K562 treated with DMSO at 1 percent for 24 hours (cell line): ENCODE results near the gene OR6K3. TPM values are rescaled to one million over a fixed set of nuclear protein-coding genes. Genes with fewer than 3 reads are reported as not detected.

Experiments
- total RNA-seq: library from RNA; unstranded; fragments of 300-600 nt; gene quantifications from 2 replicates; pipeline ENCODE4 v1.2.3, GENCODE V29; 2022; ENCODE audit warnings: low read depth; ENCODE audit not compliant: insufficient read depth

The OR6K3 gene, protein sequence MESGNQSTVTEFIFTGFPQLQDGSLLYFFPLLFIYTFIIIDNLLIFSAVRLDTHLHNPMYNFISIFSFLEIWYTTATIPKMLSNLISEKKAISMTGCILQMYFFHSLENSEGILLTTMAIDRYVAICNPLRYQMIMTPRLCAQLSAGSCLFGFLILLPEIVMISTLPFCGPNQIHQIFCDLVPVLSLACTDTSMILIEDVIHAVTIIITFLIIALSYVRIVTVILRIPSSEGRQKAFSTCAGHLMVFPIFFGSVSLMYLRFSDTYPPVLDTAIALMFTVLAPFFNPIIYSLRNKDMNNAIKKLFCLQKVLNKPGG
- not detected in 2 replicates for total RNA-seq

GRCh38 chr1:158720620-158721019, at the start of gene OR6K3:
TSS of gene OR6K3 (minus strand) at chr1:158720720. CDS start at chr1:158718115, 2,605 bp downstream.

DNA sequence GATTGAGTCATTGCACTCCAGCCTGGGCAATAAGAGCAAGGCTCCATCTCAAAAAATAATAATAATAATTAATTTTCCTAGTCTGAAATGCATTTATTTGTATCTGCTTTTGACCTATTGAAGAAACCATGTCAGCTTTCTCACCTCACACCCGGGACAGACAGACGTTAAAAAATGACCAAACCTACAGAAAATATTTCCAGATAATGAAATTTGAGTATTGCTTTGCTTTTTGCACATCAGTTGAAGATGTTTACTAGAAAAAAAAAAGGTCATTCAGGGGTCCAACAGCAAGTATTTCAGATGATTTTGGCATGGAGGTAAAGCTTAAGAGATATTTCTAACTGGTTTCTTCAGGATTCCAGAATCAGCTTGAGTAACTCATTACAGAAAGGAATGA, 33.9 kb upstream of the OR6K3 start, which contains the start of gene OR6K6:
TSS of gene OR6K6 (plus strand) at position 301 of the 400 bp plus-strand sequence. CDS start 168 bp downstream, outside the sequence.

GRCh38 chr1:158700552-158700951, 20.0 kb downstream of the OR6K3 start, which contains the start of gene OR6K2:
TSS of gene OR6K2 (minus strand) at chr1:158700652. CDS start at chr1:158700652, 0 bp downstream.

DNA sequence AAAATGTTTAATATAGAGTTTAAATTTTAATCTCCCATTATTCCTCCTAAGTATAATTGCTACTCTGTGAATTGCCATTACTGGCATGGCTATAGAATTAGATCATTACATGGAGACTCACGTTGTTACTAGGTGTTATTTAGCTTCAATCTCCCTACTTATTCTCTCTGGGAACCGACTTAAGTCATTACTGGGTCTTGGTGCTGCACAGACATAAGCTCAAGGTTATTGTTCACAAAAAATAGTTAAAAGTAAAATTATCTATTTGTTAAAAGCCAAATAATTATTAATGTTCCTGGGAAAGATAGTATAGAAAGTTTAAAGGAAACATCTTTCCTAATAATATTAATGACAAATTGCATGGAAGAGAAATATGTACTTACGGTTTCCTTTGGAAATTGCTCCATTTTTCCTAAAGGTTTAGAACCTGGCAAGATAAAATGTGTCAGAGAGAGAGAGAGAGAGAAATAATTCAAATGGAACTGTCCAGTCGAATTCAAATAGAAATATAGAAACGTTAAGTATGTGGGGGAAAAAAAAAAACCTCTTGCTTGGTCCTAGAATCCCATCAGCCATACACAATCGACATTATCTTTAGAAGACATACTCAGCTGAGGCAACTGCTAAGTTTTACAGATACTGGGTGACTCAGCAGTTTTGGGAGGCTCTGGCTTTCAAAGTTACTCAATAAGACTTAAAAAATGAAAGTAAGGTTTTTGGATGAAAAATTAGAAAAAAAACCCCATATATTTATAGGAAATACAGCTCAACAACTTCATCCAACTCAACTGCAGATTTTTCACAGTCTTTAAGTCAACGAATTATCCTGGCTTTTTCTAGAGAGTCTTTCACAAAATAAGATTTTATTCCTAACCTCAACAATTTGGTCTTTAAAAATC, 34.2 kb downstream of the OR6K3 start, which contains the start of gene SPTA1:
TSS of gene SPTA1 (minus strand) at position 605 of the 899 bp plus-strand sequence. CDS start at position 407, 198 bp downstream.

Other genes starting within 250 kb of the OR6K3 start
- not detected in 2 replicates for gene OR10R2, start 248.5 kb downstream of the OR6K3 start, total RNA-seq
- gene OR6Y1, start 166.3 kb downstream of the OR6K3 start, total RNA-seq, result not detected in 2 replicates
- not detected in 2 replicates for gene OR6P1, start 150.1 kb downstream of the OR6K3 start, total RNA-seq
- gene OR10X1, start 140.8 kb downstream of the OR6K3 start, total RNA-seq, result not detected in 2 replicates
- 0.10 and 0.24 TPM in 2 replicates for gene OR10Z1, start 115.5 kb downstream of the OR6K3 start, total RNA-seq
- 11.0 and 19.1 TPM in 2 replicates for gene SPTA1, start 34.0 kb downstream of the OR6K3 start, total RNA-seq
- gene OR6K2, start 20.1 kb downstream of the OR6K3 start, total RNA-seq, result not detected in 2 replicates
- gene OR6K6, start 34.0 kb upstream of the OR6K3 start, total RNA-seq, result not detected in 2 replicates
- not detected in 2 replicates for gene OR6N1, start 51.5 kb upstream of the OR6K3 start, total RNA-seq
- not detected in 2 replicates for gene OR6N2, start 60.5 kb upstream of the OR6K3 start, total RNA-seq
- not detected in 2 replicates for gene MNDA, start 110.6 kb upstream of the OR6K3 start, total RNA-seq
- not detected in 2 replicates for gene PYHIN1, start 210.8 kb upstream of the OR6K3 start, total RNA-seq